ENCODE results near the gene ATP1A3. TPM values are rescaled to one million over a fixed set of nuclear protein-coding genes. Genes with fewer than 3 reads are reported as not detected.

ATP1A3 gene
- total RNA-seq, 1 experiment from 2014 or later = 8.5 TPM

- intact Hi-C loops (cut with micrococcal nuclease; ENCODE audit: unreplicated experiment) = no loop called here
- BruUV-seq (replicated peaks) = no TSS peak
- ChIA-PET CTCF (no interaction called here), POLR2A (ENCODE audit: low non-redundant PET) (no interaction called here)
- no peaks in the 10 kb centered on the region for H3K4me1 ChIP-seq (ENCODE audit: insufficient read depth, low read length, poor library complexity, severe bottlenecking)
- no peak for TF ChIP-seq EZH2 (IDR thresholded peaks at IDR 0.05; ENCODE audit: borderline replicate concordance, low read depth, low read length, poor library complexity, severe bottlenecking)
- TF ChIP-seq CTCF (conservative IDR thresholded peaks at IDR 0.05; ENCODE audit: low read depth, low read length) = no peak
- H3K27me3 ChIP-seq (replicated peaks; ENCODE audit: insufficient read depth, low read depth, low read length, poor library complexity) = no peaks in the 10 kb centered on the region
- H3K27ac ChIP-seq (ENCODE audit: low read depth, low read length, poor library complexity, severe bottlenecking) = no peak overlapping the region
- H3K36me3 ChIP-seq (ENCODE audit: insufficient read depth, low read length, poor library complexity, severe bottlenecking) = no peaks in the 10 kb centered on the region
- no peak overlapping the region for H3K4me3 ChIP-seq (ENCODE audit: low read depth, low read length, poor library complexity, severe bottlenecking)
- no peaks in the 10 kb centered on the region for H3K9me3 ChIP-seq (ENCODE audit: low read depth, low read length, poor library complexity, severe bottlenecking)
- no peak for DNase-seq (ENCODE audit: low spot score)
Measured at GRCh38 chr19:41967054-41967783, 26.8 kb downstream of the ATP1A3 start.

- intact Hi-C loops (cut with micrococcal nuclease; ENCODE audit: unreplicated experiment) = no loop called here
- Histone ChIP-seq H3K27ac (ENCODE audit: low read depth, low read length, poor library complexity, severe bottlenecking) (no peak overlapping the region), H3K36me3 (ENCODE audit: insufficient read depth, low read length, poor library complexity, severe bottlenecking) (no peaks in the 10 kb centered on the region), H3K9me3 (ENCODE audit: low read depth, low read length, poor library complexity, severe bottlenecking) (no peaks in the 10 kb centered on the region), H3K4me1 (ENCODE audit: insufficient read depth, low read length, poor library complexity, severe bottlenecking) (no peaks in the 10 kb centered on the region), H3K4me3 (ENCODE audit: low read depth, low read length, poor library complexity, severe bottlenecking) (no peak overlapping the region), H3K27me3 (replicated peaks; ENCODE audit: insufficient read depth, low read depth, low read length, poor library complexity) (no peaks in the 10 kb centered on the region)
- ChIA-PET POLR2A (ENCODE audit: low non-redundant PET) (interaction anchor here (0.7 kb wide), 1 partner anchor 645 kb away, joined by 3 read pairs; no protein-coding TSS in a partner anchor), CTCF (interaction anchor here (0.7 kb wide), 2 partner anchors 25 to 68 kb away, joined by 3 to 8 read pairs; no protein-coding TSS in a partner anchor)
- no peak for TF ChIP-seq EZH2 (IDR thresholded peaks at IDR 0.05; ENCODE audit: borderline replicate concordance, low read depth, low read length, poor library complexity, severe bottlenecking)
- BruUV-seq (replicated peaks) = no TSS peak
- DNase-seq (ENCODE audit: low spot score) = no peak
Measured at GRCh38 chr19:41965106-41965505, 28.9 kb downstream of the ATP1A3 start.

GRCh38 chr19:41960973-41961372, 33.1 kb downstream of the ATP1A3 start:
- Histone ChIP-seq H3K27me3 (replicated peaks; ENCODE audit: insufficient read depth, low read depth, low read length, poor library complexity) (no peaks in the 10 kb centered on the region), H3K27ac (ENCODE audit: low read depth, low read length, poor library complexity, severe bottlenecking) (no peak overlapping the region), H3K36me3 (ENCODE audit: insufficient read depth, low read length, poor library complexity, severe bottlenecking) (peaks cover 2% of the 10 kb centered on the region), H3K4me3 (ENCODE audit: low read depth, low read length, poor library complexity, severe bottlenecking) (no peak overlapping the region), H3K9me3 (ENCODE audit: low read depth, low read length, poor library complexity, severe bottlenecking) (no peaks in the 10 kb centered on the region), H3K4me1 (ENCODE audit: insufficient read depth, low read length, poor library complexity, severe bottlenecking) (peaks cover 7% of the 10 kb centered on the region)
- CTCF ChIA-PET = interaction anchor here (0.7 to 1.0 kb wide), 2 partner anchors 9 to 74 kb away, joined by 3 read pairs; no protein-coding TSS in a partner anchor
- BruUV-seq (replicated peaks) = no TSS peak
- intact Hi-C loops (cut with micrococcal nuclease; ENCODE audit: unreplicated experiment) = no loop called here
- TF ChIP-seq CTCF (conservative IDR thresholded peaks at IDR 0.05; ENCODE audit: low read depth, low read length) (no peak), EZH2 (IDR thresholded peaks at IDR 0.05; ENCODE audit: borderline replicate concordance, low read depth, low read length, poor library complexity, severe bottlenecking) (no peak)
- POLR2A ChIA-PET (ENCODE audit: low non-redundant PET) = no interaction called here
- no peak for DNase-seq (ENCODE audit: low spot score)
